GM18505 (cell line): ENCODE data around the gene DRICH1.
"Not testable (repeated sequence)": the region's sequence is repeated elsewhere in the genome, so short reads cannot be mapped to it uniquely, and the experiment has no call there.

Experiments used
- ATAC-seq: cut with Tn5 transposase; IDR thresholded peaks from one replicate; pipeline ENCODE4 v1.9.1; 2021; ENCODE audit not compliant: unreplicated experiment
- POLR2A ChIP-seq: IDR thresholded peaks from 4 replicates; pipeline ENCODE4 v1.6.1; 2011; ENCODE audit warnings: borderline replicate concordance; ENCODE audit not compliant: insufficient read depth, insufficient read length; ENCODE audit errors: extremely low read depth

DRICH1 gene

DNA sequence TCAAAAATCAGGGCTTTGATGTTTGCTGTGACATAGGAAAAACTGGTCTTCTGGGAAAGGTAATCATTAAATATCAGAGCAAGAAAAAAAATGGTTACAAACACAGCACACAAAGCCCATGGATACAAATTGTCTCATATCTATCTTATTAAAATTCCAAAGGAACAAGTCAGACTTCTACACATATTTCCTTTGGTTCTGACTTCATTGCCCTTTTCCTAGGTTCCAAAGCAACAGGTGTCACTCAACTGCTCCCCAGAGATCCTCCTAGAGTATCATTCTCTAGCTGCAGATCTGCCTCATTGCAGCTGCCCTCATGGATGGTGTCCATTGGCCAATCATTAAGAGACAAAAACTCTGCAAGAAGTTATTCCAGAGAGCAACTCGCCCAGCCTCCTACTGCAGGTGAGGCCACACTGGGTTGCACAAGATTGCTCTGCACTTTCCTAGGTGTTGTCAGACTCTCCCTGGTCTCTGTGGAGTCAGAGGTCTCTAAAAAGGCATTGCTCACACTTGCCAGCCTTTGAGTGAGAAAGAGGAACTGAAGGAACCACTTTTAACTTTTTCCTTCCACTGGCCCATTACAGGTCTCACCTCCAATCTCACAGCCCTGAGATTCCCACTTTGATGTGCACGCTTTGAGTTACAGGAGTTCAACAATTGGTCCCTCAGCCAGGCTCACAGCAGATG is 5.7 kb downstream of the DRICH1 start:
- TF ChIP-seq POLR2A, result no peak
- no peak for ATAC-seq

DNA sequence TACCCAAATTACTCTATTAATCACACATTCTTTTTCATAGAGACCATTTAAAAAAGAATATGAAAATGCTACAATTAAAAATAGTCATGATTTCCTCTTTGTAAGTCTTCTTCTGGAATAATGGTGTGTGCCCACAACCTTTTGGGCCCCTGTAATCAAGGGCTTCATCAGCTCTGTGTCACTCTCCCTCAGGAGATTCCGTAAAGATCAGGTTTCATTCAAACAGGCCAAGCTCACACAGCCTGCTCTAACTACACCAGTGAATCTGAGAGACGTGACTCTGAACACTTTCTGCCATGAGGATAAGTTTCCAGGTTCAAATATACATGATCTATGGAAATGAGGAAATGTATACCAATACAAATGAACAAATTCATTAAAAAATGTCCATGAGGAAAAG is 9.5 kb downstream of the DRICH1 start:
- no peak for ATAC-seq
- no peak for TF ChIP-seq POLR2A

DNA sequence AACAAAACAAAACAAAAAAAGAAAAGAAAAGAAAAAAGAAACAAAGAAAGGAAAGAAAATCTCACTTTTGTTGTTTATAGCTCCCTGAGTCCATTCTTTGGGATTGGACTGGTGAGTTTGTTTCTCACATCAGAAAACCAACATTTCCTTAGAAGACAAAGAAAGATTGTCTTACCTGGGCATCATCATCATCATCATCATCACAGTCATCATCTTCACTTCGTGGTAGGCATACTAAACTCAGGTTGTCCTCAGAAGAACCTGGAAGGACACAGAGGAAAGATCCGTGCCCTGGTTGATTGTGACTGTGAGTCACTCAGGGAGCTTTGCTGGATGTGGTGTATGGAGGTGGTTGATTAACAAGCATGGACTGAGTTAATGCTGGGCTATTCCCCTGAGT is 10.2 kb downstream of the DRICH1 start:
- ATAC-seq, result not testable (repeated sequence)

DNA sequence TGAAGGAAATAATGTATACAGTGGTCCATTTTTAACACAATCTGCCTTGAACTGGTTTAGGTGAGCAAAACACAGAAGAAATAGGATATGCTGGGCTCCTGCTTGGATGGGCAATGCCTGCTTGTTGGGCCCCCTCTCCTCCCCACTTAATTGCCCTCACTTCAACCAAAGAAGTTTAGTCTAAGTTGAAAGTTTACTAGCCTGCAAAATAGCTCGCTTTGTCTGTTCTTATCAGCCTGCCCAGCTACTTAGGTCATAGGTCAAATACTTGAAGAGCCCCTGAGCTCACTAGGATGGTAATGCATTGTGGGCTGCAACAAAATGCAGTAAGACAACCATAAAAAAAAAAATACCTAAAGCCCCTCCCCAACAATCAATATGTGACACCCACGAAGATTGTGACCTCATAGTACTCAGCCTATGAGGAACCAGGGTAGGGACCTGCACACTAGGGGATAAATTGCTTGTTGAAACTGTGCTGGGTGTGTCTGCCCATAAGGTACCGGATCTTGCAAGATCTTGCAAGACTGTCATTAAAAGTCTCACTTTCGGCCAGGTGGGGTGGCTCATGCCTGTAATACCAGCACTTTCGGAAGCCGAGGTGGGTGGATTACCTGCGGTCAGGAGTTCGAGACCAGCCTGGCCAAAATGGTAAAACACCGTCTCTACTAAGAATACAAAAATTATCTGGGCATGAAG is 10.9 kb downstream of the DRICH1 start:
- no peak for ATAC-seq
- no peak for TF ChIP-seq POLR2A

DNA sequence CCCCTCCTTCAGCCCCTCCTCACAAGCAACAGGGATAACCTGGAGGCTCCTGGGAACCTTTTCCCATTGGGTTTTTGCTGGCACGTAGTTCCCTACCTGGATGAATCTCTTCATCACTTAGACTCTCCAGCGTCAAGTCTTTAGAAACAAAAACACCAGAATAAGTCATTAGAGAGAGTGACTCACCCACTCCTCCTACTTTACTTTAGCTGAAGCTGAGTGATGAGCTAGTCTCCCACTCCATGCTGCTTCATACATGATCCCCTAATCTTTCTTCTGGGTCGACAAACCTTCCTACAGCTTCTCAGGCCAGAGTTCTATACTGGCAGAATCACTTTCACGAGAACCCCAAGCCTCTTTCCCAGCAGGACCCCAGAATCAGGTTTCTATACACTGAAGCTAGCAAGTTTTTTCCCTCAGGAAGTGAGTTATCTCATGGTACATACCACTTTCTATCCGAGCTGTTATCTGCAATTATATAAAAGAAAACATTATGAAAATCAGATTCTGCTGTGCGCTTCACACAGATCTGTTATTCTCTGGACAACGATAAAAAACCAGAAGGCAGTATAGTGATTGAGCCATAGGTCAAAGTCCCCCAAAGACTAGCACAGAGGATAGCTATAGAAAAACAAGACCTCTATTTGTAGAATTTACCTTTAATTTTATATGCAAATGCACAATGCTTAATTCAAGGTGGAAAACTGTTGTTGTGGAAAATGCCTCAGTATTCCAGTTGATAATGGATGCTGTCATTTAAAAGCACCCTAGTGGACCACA is 18.7 kb downstream of the DRICH1 start:
- ATAC-seq, result no peak
- TF ChIP-seq POLR2A, result no peak

DNA sequence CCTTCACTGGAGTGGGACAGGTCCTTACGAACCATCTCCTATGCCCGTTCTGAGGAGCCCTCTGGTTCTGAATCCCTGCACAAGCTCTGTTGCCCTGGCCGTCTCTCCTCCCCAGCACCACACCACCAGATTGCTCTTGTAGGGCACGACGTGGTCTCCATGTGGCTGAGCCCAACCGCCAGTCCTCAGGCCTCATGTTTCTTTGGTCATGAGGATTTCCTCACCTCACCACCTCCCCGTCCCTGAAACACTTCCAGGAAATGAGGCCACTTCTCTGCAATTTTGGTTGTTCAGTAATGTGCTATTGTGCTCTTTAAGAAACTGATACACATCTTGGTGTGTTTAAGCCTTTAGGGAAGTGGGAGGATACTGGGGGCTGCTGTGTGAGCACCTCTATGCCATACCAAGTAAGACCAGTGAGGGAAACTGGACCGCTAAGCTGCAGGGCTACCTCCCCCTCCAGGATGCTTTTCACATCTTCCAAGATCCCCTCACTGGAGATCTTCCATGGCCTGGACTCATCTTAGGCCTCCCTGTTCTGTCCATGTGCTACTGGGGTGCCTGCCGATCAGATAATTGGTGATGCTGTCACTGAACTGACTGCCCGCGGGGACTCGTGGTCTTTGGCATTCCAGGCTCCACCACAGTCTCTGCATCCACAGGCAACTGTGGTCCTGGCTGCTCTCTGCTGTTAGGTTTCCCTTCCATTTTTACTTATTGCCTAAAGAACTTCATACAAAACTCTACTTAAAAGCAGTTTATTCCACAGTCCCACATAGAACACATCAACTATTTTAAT is 21.9 kb downstream of the DRICH1 start:
- no peak for TF ChIP-seq POLR2A
- ATAC-seq, result no peak

DNA sequence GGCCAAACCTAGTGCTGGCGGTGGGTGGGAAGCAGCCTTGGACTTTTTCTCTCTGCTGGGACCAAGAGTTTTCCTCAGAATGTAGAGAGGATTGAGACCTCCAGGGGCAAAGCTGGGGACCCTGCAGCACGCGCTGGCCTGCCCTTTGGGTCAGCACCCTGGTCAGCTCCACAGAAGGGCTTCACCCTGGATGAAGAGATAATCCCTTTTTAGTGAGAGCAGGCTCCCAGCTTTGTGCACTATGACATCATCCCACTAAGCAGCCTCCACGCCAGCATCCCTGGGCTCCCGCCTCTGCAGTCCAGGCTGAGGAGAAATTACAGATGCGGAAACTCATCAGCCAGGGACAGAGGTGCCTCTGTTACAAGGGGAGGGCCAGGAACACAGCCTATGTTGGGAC is 23.5 kb downstream of the DRICH1 start:
- no peak for TF ChIP-seq POLR2A
- ATAC-seq, result no peak

DNA sequence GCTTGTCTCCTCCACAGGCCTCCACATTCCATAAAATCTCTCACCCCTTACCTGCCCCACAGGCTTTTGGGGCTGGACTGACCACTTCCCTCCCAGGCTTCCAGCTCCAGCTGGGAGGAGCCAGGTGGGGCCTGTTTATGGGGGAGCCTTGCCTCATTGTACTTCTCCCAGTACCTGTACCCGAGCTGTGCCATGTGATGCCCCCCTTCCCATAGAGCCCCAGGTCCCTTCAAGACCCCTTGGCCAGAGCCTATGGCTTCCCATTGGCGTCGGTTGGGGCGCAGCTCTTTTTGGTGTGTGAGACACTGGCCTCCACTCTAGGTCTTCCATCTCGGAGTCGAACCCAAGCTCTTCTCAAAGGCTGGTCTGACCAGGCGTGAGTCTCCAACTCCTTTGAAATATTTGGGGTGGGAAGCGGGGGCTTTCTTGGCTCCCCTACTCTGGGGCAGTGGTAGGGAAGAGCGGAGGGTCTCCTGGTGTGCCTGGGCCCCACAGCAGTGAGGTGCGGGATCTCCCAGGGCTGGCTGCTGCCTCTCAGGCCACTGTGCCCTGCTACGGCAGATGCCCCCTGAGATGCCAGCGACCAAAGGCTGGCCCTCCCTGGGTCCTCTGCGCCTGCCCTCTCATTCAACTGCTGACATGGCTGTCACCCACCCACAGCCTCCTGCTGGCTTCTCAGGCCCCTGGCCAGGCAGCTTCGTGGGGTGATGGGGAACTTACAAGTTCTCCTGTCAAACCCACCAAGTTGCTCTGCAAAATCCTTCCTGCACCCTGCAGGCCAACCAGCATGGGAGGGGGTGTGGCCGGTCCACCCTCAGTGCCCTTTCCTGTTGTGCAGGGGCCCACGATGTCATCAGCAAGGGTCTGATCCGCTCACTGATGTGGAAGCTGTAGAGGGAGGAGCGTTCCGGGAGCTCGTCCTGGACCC is 25.7 kb downstream of the DRICH1 start:
- no peak for TF ChIP-seq POLR2A
- ATAC-seq, result no peak

DNA sequence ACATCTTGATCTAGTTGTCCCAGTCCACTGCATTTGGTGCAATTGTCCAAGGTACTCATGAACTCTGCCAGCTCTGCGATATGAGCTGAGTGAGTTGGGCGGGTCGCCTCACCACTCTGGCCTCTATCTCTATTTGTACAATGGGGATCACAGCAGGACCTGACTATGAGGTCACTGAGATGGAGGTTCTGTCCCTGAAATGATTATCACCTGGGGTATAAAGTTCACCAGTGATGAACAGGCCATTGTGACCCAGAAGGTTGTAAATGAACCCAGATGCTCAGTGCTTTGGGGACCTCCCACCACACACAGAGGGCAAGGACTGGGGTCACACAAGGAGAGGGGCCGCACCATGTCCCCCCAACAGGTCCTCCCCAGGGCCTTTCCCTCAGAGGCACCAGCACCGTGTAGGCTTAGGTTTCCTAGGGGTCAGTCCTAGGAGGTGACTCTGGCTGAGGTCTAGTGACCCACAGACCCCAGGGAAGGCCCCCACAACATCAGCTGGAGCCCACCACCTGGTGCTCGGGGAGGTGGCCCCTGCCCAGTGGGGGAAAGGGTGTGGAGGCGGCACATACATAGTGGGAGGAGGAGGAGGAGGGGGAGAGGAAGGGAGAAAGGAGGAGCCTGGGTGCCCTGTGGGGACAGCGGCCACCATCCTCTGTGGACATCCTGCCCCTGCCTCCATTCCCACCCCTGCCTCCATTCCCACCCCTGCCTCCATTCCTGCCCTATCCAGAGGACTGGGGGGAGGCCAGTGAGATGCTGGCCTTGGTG is 27.0 kb downstream of the DRICH1 start:
- no peak for TF ChIP-seq POLR2A
- ATAC-seq, result no peak

DNA sequence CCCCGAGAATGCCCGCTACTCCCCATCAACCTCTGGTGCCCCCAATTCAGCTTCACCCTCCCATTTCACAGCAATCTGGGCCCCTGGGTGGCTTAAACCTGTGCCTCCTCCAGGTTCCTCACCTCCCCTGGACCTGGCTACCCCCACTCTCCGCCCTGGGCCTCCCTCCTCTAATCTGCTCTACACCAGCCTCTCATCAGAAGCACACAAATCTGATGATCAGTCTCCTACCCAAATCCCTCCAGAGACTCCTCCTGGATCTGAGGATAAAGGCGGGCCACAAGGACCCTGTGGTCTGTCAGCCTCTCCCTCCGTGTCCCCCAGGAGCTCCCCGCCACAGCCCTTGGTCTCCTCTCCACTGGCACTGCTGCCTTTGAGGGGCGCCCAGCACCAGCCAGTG is 28.9 kb downstream of the DRICH1 start:
- no peak for ATAC-seq
- TF ChIP-seq POLR2A, result no peak

DNA sequence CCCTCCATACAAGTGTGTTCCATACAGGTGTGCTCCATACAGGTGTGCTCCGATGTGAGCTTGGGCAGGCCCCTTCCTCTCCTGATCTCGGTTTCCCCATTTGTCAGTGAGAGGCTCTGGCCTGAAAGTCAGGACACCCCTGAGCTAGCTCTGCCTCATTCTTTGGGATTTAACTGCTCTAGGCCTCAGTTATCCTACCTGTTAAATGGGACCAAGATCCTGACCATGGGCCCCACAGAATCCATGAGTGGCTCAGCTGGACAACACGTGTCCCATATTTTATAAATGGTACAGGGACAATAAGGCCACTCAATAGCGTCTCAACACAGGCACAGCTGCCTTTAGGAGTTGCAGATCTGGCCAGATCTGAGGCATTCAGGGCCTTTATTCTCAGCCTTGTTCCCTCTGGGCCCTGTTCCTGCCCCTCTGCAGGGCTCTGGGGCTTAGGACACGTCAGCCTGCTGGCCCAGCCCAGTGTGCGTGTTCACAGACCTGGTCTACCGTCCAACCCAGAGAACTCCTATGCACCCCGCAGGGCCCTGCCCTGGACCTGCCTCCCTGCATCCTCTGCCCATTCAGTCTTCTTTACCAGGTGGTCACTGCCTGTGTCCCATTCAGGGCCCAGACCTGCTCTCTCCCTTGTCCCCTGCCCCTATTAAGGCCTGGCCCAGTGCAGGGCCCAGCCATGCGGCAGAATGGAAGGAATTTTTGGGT is 33.2 kb downstream of the DRICH1 start:
- TF ChIP-seq POLR2A, result no peak

DNA sequence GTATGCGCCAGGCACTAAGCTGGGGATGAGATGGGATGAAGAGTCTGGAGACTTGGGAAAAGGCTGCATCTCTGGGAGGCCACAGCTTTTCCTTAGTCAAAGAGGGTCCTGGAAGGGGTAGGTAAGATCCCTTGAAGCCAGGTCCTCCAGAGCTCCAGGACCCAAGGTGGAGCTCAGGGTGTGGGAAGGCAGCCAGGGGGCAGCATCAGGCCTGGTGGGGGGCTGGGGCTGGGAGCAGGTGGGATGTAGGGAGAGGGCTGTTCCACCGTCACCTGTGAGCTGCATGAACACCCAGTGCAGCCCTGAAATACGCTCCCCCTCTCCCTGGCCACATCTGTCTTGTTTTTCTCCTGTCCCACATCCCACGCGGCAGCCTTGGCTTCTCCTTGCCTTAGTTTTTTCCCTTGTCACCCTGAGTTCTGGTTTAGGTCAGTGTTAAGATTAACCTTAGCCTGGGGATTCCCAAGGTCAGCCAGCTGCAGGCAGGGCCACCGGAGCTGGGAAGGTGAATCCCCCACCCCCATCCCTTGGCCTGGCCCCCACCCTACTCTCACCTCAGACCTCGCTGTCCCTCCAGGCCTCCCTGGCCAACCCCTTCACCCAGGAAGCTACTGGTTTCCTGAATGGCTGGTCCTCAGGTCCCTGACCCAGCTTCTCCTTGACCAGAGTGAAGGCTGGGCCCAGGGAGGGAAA is 34.4 kb downstream of the DRICH1 start:
- ATAC-seq, result not testable (repeated sequence)

More for the DNA sequence above, 33.2 kb downstream of the DRICH1 start:
- no peak for ATAC-seq

DNA sequence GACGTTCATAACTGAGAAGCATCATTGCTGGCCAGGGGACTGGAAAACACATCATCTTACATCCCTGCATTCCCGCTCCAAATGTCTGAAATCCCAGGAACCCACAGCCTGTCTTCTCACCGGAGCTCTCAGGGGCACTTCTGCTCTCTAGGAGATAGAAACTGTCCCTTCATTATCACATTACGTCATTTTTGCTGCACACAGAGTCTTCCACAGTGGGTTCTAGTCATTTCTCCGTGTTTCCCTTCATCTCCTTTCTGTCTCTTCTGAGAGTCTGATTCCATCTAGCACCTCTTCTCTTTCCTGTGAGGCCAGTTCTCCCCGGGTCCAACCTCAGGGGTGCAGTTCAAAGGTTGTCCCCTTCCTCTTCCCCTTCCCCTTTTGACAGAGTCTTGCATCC is 36.2 kb downstream of the DRICH1 start:
- not testable (repeated sequence) for ATAC-seq
